Suppressor macrophage treated with lipopolysaccharide for 1 hour (primary cell): ENCODE data around the gene ZSWIM7.
"Not testable (repeated sequence)": the region's sequence is repeated elsewhere in the genome, so short reads cannot be mapped to it uniquely, and the experiment has no call there.

Source experiments
- DNase-seq, 3 donors: peaks; one replicate each; pipeline ENCODE4 v3.0.0-alpha.2; 2020 to 2022

Gene ZSWIM7

DNA sequence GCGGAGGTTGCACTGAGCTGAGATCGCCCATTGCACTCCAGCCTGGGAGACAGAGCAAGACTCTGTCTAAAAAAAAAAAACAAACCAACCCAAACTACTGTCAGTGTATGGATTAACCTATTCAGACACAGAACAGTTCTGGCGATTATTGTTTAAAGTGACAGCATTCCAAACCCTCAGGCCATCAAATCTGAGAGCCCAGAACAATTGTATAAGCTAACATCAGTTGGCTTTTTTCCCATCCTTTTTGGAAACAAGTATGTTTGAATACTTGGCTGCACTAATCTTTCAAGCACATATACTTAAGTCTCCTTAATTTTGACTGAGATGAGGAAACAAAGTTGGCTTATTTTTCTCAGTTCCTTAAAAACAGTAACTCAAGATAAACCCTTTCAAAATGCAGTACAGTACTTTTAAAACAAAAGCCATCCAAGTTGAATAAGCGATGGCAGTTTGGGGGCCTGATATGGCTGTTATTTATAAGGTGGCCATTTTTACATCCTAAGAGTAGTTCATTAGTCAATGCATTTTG, 1.4 kb downstream of the ZSWIM7 start:
- DNase-seq, result peak in 1 of 3 donors; percentile 48

DNA sequence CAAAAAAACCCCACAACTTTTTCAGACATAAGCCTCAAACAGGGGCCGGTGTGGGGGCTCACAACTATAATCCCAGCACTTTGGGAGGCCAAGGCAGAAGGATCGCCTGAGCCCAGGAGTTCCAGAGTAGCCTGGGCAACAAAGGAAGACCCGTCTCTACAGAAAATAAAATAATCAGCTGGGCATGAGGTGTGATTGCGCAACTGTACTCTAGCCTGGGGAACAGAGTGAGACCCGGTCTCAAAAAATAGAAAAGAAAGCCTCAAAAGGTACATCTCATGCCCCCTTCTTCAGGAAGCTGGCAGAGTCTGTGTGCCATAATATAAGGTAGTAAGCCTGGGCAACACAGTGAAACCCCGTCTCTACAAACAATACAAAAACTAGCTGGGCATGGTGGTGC, 3.2 kb downstream of the ZSWIM7 start:
- DNase-seq, result no peak

DNA sequence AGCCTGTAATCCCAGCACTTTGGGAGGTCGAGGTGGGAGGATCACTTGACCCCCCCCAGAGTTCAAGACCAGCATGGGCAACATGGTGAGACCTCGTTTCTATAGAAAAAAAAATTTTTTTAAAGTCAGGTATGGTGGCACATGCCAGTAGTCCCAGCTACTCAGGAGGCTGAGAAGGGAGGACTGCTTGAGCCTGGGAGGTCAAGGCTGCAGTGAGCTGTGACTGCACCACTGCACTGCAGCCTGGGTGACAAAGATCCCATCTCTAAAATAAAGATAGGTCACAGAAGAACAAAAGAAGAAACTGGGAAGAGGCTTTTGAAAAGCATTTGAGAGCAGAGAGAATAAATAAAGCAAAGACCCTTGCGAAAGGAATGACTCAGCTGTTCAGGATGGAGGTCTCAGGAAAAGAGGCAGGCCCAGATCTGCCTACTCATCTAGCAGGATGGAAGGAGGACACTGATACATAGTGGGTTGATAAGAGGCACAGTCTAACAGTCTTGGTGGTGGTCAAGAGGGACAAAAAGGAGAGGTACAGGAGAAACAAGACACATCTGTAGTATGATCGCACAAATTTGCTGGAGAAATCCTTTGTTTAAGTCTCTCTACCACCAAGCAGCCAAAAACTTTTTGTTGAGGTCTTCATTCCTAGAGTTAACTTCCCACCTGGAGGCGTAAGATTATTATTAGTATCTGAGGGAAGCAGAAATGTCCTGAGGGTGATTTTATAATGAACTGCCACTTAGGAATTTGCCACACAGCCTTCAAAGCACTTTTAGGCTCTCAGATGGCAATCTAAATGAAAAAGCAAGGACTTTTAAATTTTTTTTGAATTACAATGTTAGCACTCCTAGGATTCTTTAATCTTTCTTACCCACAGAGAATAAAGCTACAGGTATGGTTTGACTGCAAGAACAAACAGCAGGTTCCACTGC, 17.6 kb downstream of the ZSWIM7 start:
- DNase-seq, result no peak

DNA sequence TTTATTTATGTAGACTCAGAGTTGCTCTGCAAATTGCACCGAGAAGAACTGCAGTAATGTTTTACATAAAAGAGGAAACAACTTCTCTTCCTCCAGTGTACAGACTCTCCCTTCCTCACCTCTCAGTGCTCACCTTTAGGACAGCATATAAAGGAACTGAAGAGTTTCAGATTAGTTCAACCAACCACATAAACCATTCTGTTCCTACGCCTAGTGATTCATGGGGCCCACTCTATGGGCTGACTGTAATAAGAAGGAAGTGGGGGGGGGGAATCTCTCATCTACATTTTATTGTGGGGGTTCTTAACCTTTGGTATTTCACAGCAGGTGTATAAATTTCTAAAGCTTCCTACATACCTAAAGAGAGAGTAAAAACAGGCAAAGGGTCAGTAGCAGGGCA, 18.3 kb downstream of the ZSWIM7 start:
- peak; percentile 33 to 45 (median 44) for DNase-seq

DNA sequence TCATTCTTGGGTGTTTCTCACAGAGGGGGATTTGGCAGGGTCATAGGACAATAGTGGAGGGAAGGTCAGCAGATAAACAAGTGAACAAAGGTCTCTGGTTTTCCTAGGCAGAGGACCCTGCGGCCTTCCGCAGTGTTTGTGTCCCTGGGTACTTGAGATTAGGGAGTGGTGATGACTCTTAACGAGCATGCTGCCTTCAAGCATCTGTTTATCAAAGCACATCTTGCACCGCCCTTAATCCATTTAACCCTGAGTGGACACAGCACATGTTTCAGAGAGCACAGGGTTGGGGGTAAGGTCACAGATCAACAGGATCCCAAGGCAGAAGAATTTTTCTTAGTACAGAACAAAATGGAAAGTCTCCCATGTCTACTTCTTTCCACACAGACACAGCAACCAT, 20.5 kb downstream of the ZSWIM7 start:
- not testable (repeated sequence) for DNase-seq

GRCh38 chr17:15978606-15979005, 20.9 kb downstream of the ZSWIM7 start:
- no peak for DNase-seq

- no peak for DNase-seq
Observed at GRCh38 chr17:15977894-15978293, 21.6 kb downstream of the ZSWIM7 start.

DNA sequence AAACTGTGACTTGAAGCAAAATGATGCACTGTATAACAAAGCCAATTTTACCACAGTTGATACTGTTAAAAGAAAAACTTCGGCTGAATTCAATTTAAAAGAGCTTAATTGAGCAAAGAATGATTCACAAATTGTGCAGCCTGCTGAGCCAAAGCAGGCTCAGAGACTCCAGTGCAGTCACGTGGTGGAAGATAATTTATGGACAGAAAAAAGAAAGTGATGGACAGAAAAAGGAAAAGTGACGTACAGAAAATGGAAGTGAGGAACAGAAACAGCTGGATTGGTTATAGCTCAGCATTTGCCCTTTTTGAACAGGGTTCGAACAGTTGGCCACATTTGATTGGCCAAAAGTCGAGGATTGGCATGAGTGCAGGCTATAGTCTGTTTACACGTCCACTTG, 25.7 kb downstream of the ZSWIM7 start:
- peak in 2 of 3 donors; percentile 46 to 55 for DNase-seq

DNA sequence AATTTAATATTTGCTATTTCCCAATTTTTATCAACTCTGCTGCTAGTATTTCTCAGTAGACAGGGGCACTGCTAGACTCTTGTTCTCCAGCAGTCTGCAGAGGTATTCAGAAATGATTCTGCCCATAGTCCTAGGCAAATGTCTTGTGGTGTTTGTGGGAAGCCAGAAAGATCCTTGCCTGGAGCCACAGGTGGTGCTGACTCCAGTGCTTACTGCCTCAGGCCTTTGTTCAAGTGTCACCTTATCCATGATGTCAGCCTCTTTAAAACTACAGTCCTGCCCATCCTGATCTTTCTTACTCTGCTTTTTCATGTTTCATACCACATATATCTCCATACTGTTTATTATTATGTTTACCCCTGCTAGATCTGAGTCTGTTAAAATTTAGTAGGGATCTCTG, 26.5 kb downstream of the ZSWIM7 start:
- DNase-seq, result no peak

GRCh38 chr17:15972497-15972951, 27.0 kb downstream of the ZSWIM7 start:
- no peak for DNase-seq

GRCh38 chr17:15971882-15972281, 27.6 kb downstream of the ZSWIM7 start:
- DNase-seq, result no peak

GRCh38 chr17:15971098-15971678, 28.3 kb downstream of the ZSWIM7 start:
- DNase-seq, result peak in 1 of 3 donors; percentile 34

DNA sequence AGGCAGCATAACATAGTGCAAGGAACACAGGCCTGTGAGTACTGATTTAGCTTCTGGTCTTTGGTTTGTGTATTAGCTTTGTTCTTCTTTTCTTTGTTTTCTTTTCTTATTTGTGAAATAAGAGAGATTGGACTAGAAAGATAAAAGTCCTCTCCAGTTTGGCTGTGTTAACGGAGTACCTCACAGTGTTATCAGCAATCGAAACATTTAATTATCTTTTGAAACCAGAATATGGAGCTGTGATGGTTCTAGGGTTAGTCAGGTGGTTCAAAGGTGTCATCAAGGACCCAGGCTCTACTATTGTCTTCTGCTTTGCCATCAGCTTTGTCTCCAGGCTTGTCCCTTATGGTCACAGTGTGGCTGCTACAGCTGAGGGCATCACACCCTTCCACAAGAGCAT, 29.0 kb downstream of the ZSWIM7 start:
- no peak for DNase-seq

- no peak for DNase-seq
Observed at GRCh38 chr17:15969463-15969862, 30.0 kb downstream of the ZSWIM7 start.

GRCh38 chr17:15967706-15968399, 31.7 kb downstream of the ZSWIM7 start:
- peak in 2 of 3 donors; percentile 33 to 54 for DNase-seq

DNA sequence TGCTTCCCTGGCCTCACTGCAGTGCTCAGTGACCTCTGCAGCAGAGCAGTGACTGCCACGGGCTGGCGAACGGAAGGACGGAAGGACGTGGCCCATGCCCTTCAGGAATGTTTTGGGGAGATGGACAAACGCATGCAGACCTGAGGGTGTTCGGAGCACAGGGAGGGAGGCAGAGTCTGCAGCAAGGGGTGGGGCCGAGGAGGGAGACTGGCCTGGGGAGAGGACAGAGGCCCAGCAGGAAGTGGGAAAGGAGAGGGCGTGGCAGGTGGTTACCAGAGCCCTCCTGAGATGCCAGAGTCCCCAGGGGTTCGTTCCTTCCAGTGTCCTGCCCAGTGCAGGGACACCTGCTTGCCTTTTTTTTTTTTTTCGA, 32.6 kb downstream of the ZSWIM7 start:
- DNase-seq, result peak in 1 of 3 donors; percentile 30

- DNase-seq, result peak; percentile 73 to 91 (median 77)
Observed at GRCh38 chr17:15966183-15966878, 33.2 kb downstream of the ZSWIM7 start.

DNA sequence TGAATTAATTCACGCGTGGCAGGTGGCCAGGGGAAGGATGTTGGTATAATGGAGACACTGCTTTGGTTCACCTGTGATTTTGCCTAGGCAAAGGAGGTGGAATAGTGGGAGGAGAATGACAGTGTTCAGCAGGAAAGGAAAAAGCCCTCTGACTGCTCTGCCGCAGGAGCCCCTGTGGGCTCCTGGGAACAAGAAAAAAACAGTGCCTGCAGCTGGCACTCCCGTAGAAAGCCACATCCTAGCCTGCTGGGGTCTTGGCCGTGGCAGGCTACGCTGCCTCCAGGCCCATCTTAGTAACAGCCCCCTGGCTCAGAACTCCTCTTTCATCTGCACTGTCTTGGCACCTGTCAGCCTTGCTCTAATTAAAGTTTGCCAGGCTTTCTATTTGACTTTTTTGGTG, 34.0 kb downstream of the ZSWIM7 start:
- DNase-seq, result no peak

GRCh38 chr17:15963670-15964110, 35.8 kb downstream of the ZSWIM7 start:
- no peak for DNase-seq

DNA sequence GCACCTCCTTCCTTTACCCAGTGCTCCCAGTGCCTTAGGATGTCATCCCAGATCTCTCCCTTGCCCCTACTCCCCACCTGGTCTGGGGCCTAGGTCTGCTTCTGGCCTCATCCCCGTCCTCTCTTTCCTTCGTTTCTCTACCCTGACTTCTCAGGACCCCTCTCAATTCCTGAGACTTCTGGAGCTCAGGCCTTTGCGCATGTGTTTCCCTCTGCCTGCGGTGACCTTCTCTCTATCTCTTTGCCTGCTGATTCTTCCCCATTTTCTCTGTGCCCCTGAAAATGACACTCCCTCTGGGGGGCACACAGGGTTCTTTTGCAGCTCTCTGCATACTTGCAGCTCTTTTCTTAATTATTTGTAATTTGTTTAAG, 41.0 kb downstream of the ZSWIM7 start:
- DNase-seq, result no peak

- DNase-seq, result no peak
Observed at GRCh38 chr17:15957608-15958307, 41.7 kb downstream of the ZSWIM7 start.

- no peak for DNase-seq
Observed at GRCh38 chr17:15957206-15957605, 42.3 kb downstream of the ZSWIM7 start.
